Astrocyte of the spinal cord (primary cell): ENCODE data around the gene KAT7.

Source experiments
- DNase-seq: peaks from one replicate; pipeline ENCODE4 v3.0.0; 2011; ENCODE audit warnings: low read depth, low spot score
- H3K4me3 ChIP-seq: 2 replicates; pipeline ENCODE4 v1.5.1; 2011; ENCODE audit warnings: low read depth, mild to moderate bottlenecking, low read length, moderate library complexity
- CTCF ChIP-seq: IDR thresholded peaks from 2 replicates; pipeline ENCODE4 v1.5.1; 2012; ENCODE audit warnings: low read depth, mild to moderate bottlenecking, low read length, inconsistent platforms
- in situ Hi-C: cut with HindIII; loops from 2 replicates; pipeline ENCODE4 v1.10.0; 2017; ENCODE audit warnings: low sequenced_read_pairs

The KAT7 gene

GRCh38 chr17:49835472-49835871, 47.0 kb downstream of the KAT7 start:
- no peak for DNase-seq
- in situ Hi-C loops = no loop called here
- TF ChIP-seq CTCF = no peak
- H3K4me3 ChIP-seq = no peak overlapping the region

GRCh38 chr17:49836111-49837030, 47.9 kb downstream of the KAT7 start:
- H3K4me3 ChIP-seq = no peak overlapping the region
- no peak for TF ChIP-seq CTCF
- peak; percentile 56 for DNase-seq
- in situ Hi-C loops = no loop called here

- no peak for TF ChIP-seq CTCF
Observed at GRCh38 chr17:49839455-49839854, 51.0 kb downstream of the KAT7 start.

GRCh38 chr17:49841548-49841947, 53.1 kb downstream of the KAT7 start:
- in situ Hi-C loops = no loop called here
- peak; percentile 6 for TF ChIP-seq CTCF
- no peak for DNase-seq
- no peak overlapping the region for H3K4me3 ChIP-seq

More at GRCh38 chr17:49839455-49839854, 51.0 kb downstream of the KAT7 start:
- DNase-seq = no peak
- H3K4me3 ChIP-seq = no peak overlapping the region
- in situ Hi-C loops = no loop called here

GRCh38 chr17:49842371-49842770, 53.9 kb downstream of the KAT7 start:
- no peak overlapping the region for H3K4me3 ChIP-seq
- in situ Hi-C loops = no loop called here
- no peak for DNase-seq

GRCh38 chr17:49842846-49843245, 54.4 kb downstream of the KAT7 start:
- in situ Hi-C loops = no loop called here
- no peak for DNase-seq
- no peak for TF ChIP-seq CTCF
- no peak overlapping the region for H3K4me3 ChIP-seq

More at GRCh38 chr17:49842371-49842770, 53.9 kb downstream of the KAT7 start:
- TF ChIP-seq CTCF = no peak
